ENCODE data around the gene TGM6. TPM values are rescaled to one million over a fixed set of nuclear protein-coding genes. Genes with fewer than 3 reads are reported as not detected.
"Not testable (repeated sequence)": the region's sequence is repeated elsewhere in the genome, so short reads cannot be mapped to it uniquely, and the experiment has no call there.

Gene TGM6
- total RNA-seq, 2 donors from 2014 or later, result not detected

DNA sequence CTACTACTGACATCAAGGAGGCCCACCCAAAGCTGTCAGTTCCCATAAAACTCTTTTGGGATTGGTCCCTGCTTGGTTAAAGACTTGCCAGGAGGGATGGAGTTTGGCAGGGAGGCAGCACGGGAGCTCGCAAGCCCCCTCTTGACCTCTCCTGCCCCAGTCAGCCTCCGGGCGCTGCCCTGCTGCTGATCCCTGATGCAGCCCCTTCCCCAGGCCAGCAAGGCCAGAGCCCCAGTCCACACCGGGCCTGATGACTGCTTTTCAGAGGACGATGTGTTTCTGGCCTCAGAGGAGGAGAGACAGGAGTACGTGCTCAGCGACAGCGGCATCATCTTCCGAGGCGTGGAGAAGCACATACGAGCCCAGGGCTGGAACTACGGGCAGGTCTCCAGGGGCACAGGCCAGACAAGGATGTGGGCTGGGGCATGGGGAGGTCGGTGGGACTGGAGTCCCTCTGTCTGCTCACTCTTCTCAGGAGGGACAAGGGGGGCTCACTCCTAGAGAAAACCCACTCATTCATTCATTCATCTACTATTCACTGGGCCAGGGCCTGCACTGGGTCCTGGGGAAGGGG, 15.6 kb downstream of the TGM6 start:
- Mint-ChIP-seq H3K36me3 (no peaks in the 10 kb centered on the region), H3K27ac (no peak overlapping the region), H3K27me3 (no peaks in the 10 kb centered on the region), H3K4me1 (ENCODE audit: low read depth in 2 of 2) (no peaks in the 10 kb centered on the region), H3K4me3 (no peak overlapping the region), H3K9me3 (no peaks in the 10 kb centered on the region)
- ATAC-seq (no peak), DNase-seq (ENCODE audit: low spot score) (no peak)

DNA sequence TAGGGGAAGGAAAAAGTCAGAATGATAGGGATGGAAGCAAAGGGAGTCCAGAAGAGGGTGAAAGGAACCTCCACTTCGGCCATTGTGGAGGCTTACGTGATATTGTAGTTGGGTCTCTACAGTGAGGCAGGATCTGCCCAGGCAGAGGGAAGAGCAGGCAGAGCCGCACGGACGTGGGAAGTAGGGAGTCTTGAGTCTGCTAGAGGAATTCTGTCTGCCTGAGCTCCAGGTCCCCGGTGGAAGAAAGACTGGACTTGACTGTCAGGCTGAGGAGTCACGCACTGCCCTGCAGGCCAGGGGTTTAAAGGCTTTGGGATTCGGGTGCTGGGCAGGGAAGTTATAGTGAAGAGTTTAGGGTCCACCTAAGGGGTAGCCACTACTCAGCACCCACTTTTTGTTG, 16.4 kb downstream of the TGM6 start:
- DNase-seq (ENCODE audit: low spot score), result no peak
- H3K27ac Mint-ChIP-seq, result no peak overlapping the region
- no peaks in the 10 kb centered on the region for H3K27me3 Mint-ChIP-seq

DNA sequence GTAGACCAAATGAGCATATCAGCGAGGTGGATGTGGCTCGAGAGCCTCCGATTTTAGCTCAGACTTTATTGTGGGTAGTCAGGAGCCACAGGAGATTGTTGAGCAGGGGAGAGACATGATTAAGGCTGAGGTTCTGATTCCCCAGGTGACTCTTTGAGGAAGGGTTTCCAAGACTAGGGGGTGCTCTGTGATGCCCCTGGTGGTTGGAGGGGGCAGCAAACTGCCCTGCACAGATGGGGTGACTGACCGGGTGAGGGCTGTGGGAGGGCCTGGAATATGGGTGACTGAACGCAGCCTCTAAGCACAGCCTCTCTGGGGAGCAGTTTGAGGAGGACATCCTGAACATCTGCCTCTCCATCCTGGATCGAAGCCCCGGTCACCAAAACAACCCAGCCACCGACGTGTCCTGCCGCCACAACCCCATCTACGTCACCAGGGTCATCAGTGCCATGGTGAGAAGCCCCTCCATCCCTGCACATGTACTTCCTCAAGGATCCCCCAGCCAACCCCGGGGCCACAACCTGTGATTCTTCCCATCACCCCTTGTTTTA, 17.0 kb downstream of the TGM6 start:
- ATAC-seq, result no peak
- no peaks in the 10 kb centered on the region for H3K27me3 Mint-ChIP-seq
- DNase-seq (ENCODE audit: low spot score), result no peak
- H3K4me1 Mint-ChIP-seq (ENCODE audit: low read depth in 2 of 2), result no peaks in the 10 kb centered on the region
- H3K36me3 Mint-ChIP-seq, result no peaks in the 10 kb centered on the region
- H3K9me3 Mint-ChIP-seq, result no peaks in the 10 kb centered on the region
- no peak overlapping the region for H3K4me3 Mint-ChIP-seq
- H3K27ac Mint-ChIP-seq, result no peak overlapping the region

More for the DNA sequence above, 16.4 kb downstream of the TGM6 start:
- Mint-ChIP-seq H3K9me3 (no peaks in the 10 kb centered on the region), H3K4me1 (ENCODE audit: low read depth in 2 of 2) (no peaks in the 10 kb centered on the region), H3K36me3 (no peaks in the 10 kb centered on the region), H3K4me3 (no peak overlapping the region)
- ATAC-seq, result no peak

DNA sequence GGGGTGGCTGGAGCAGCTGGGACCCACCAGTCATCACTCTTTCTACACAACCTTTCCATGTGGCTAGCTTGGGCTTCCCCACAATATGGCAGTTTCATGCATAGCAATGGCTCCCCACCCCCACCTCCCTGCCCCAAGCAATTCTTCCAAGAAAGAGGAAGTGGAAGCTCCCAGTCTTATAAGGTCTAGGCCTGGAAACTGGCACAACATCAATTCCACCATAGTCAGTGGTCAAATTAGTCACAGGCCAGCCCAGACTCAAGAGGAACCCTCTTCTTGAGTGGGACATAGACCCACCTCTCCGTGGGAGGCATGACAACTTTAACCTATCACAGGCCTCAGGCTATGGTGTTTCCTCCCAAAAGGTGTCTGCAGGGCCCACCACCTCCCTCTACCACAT, 17.7 kb downstream of the TGM6 start:
- Mint-ChIP-seq H3K36me3 (no peaks in the 10 kb centered on the region), H3K9me3 (no peaks in the 10 kb centered on the region), H3K27ac (no peak overlapping the region), H3K4me3 (no peak overlapping the region), H3K4me1 (ENCODE audit: low read depth in 2 of 2) (no peaks in the 10 kb centered on the region), H3K27me3 (peaks cover 0 to 3% of the 10 kb centered on the region in 2 donors)
- no peak for DNase-seq (ENCODE audit: low spot score)
- ATAC-seq, result no peak

DNA sequence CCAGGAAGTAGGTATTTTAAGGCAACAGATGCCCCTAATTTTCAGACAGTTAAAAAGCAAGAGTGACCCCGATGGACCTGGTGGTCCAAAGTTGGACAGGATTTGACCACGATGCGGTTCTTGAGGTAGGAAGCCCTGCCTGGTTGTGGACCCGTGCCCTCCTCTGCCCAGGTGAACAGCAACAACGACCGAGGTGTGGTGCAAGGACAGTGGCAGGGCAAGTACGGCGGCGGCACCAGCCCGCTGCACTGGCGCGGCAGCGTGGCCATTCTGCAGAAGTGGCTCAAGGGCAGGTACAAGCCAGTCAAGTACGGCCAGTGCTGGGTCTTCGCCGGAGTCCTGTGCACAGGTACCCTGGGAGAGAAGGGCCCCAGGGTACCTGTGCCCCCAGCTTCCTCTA, 18.7 kb downstream of the TGM6 start:
- H3K9me3 Mint-ChIP-seq, result no peaks in the 10 kb centered on the region

DNA sequence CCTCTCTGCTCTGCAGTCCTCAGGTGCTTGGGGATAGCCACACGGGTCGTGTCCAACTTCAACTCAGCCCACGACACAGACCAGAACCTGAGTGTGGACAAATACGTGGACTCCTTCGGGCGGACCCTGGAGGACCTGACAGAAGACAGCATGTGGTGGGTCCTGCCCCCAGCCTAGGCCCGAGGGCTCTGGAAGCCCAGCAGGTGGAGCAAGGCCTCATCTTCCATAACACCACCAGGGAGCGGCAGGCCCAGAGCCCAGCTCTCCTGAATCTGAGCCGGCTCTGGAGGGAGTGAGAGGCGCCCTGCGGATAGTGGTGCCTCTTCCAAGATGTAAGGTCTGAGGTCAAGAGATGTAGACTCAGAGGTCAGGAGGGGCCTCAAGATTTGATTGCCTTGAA, 19.6 kb downstream of the TGM6 start:
- no peaks in the 10 kb centered on the region for H3K36me3 Mint-ChIP-seq
- peaks cover 0 to 6% of the 10 kb centered on the region in 2 donors for H3K27me3 Mint-ChIP-seq
- no peak for DNase-seq (ENCODE audit: low spot score)
- no peak overlapping the region for H3K4me3 Mint-ChIP-seq
- H3K9me3 Mint-ChIP-seq, result no peaks in the 10 kb centered on the region
- H3K27ac Mint-ChIP-seq, result no peak overlapping the region
- H3K4me1 Mint-ChIP-seq (ENCODE audit: low read depth in 2 of 2), result no peaks in the 10 kb centered on the region
- peak; percentile 25 to 28 for ATAC-seq

More for the DNA sequence above, 18.7 kb downstream of the TGM6 start:
- no peak for ATAC-seq
- no peaks in the 10 kb centered on the region for H3K36me3 Mint-ChIP-seq
- no peak overlapping the region for H3K4me3 Mint-ChIP-seq
- H3K27me3 Mint-ChIP-seq, result peaks cover 0 to 5% of the 10 kb centered on the region in 2 donors
- DNase-seq (ENCODE audit: low spot score), result no peak
- no peak overlapping the region for H3K27ac Mint-ChIP-seq
- H3K4me1 Mint-ChIP-seq (ENCODE audit: low read depth in 2 of 2), result no peaks in the 10 kb centered on the region

DNA sequence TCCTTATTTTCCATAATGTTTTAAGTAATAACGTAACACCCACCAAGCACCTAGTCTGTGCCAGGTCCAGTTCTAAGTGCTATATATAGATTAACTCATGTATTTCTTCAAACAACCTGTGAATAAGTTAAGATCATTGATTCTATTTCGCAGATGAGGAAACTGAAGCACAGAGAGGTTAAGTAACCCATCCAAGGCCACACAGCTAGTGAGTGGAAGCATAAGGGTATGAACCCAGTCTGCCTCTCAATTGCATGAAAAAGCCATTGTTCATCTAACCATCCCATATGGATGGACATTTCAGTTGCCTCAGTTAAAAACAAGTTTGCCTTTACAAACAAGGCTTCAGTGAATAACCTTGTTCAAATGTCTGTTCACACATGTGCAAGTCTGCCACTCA, 20.8 kb downstream of the TGM6 start:
- Mint-ChIP-seq H3K27me3 (peaks cover 0 to 6% of the 10 kb centered on the region in 2 donors), H3K4me1 (ENCODE audit: low read depth in 2 of 2) (no peaks in the 10 kb centered on the region), H3K36me3 (no peaks in the 10 kb centered on the region), H3K9me3 (no peaks in the 10 kb centered on the region), H3K27ac (no peak overlapping the region), H3K4me3 (no peak overlapping the region)
- no peak for ATAC-seq
- no peak for DNase-seq (ENCODE audit: low spot score)

DNA sequence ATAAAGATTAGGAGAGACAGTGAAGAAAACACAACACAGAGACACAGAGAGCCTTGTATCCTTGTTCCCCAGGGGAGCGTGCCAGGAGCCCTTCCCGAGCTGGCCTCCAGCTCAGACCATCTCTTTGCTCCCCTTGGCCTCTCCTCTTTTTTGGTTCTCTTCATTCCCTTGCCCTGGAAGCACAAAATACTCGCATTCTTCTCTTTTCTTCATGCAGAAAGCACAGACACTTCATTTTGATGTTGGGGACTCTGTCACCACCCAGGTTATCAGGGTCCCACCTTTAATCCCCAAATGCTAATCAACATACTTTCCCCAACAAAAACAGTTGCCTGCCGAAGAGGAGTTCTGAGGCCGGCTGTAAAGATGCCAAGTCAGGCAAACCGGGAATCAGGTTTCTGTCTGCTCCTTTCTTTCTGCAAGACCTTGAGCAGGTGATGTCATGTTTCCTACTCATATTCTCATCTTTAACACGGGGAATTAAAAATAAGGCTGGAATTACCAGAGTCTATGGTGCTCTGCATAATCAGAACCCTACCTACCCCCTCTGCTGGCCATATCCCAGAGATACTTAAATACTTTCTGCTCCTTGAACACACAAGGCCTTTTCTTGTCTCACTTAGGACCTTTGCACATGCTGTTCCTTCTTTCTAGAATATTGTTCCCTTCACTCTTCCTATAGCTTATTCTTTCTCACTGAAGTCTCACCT, 21.7 kb downstream of the TGM6 start:
- no peak for ATAC-seq
- Mint-ChIP-seq H3K4me1 (ENCODE audit: low read depth in 2 of 2) (no peaks in the 10 kb centered on the region), H3K9me3 (no peaks in the 10 kb centered on the region), H3K4me3 (no peak overlapping the region), H3K36me3 (no peaks in the 10 kb centered on the region), H3K27me3 (peaks cover 0 to 6% of the 10 kb centered on the region in 2 donors), H3K27ac (no peak overlapping the region)
- no peak for DNase-seq (ENCODE audit: low spot score)

DNA sequence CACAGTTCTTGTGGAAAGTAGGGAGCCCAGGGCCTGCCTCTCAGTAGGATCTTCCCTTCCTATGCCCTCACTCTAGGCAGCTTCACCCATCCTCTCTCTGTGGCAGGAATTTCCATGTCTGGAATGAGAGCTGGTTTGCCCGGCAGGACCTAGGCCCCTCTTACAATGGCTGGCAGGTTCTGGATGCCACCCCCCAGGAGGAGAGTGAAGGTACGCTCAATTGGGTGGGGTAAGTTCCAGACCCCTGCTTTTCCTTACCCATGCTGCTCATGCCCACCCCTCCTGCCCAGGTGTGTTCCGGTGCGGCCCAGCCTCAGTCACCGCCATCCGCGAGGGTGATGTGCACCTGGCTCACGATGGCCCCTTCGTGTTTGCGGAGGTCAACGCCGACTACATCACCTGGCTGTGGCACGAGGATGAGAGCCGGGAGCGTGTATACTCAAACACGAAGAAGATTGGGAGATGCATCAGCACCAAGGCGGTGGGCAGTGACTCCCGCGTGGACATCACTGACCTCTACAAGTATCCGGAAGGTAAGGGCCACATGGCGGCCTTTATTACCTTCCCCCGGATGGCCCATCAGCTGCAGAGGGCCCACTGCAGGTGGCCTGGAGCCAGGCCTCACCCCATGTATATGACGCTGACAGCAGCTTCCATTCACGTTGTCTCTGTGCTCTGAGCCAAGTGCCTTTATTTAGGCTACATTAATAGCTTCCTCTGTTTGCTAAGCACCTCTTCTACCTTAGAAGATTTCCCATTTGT, 22.8 kb downstream of the TGM6 start:
- no peak overlapping the region for H3K27ac Mint-ChIP-seq
- peak in 1 of 2 donors; percentile 13 for ATAC-seq

DNA sequence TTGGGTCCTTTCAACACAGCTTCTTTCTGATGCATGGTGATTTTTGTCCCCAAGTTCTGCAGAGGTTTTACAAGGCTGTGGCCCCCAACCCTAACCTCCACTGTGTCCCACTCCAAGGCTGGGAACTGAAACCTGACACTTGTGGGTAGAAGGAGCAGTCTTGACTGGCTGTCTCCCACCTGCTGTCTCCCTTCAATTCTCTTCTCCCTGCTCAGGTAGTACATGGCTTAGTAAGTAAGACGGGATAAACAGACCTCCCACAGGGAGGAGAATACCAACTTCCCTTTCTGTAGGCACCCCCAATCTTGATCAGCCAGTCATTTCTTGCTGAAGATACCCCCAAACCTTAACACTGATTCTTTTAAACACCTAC, 25.0 kb downstream of the TGM6 start:
- Mint-ChIP-seq H3K36me3 (no peaks in the 10 kb centered on the region), H3K4me3 (no peak overlapping the region), H3K9me3 (no peaks in the 10 kb centered on the region), H3K27me3 (peaks cover 24 to 29% of the 10 kb centered on the region in 2 donors), H3K4me1 (ENCODE audit: low read depth in 2 of 2) (no peaks in the 10 kb centered on the region), H3K27ac (no peak overlapping the region)
- ATAC-seq, result no peak
- DNase-seq (ENCODE audit: low spot score), result no peak

More for the DNA sequence above, 22.8 kb downstream of the TGM6 start:
- Mint-ChIP-seq H3K9me3 (no peaks in the 10 kb centered on the region), H3K27me3 (peaks cover 8 to 10% of the 10 kb centered on the region in 2 donors), H3K4me3 (no peak overlapping the region), H3K36me3 (no peaks in the 10 kb centered on the region), H3K4me1 (ENCODE audit: low read depth in 2 of 2) (no peaks in the 10 kb centered on the region)
- no peak for DNase-seq (ENCODE audit: low spot score)

DNA sequence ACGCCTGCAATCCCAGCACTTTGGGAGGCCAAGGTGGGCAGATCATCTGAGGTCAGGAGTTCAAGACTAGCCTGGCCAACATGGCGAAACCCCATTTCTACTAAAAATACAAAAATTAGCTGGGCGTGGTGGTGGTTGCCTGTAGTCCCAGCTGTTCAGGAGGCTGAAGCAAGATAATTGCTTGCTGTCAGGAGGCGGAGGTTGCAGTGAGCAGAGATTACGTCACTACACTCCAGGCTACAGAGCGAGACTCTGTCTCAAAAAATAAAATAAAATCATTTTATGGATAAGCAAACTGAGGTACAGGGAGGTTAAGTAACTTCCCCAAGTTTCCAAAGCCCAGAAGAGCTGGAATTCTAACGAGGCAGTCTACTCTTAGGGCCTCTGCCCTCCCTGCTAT, 26.7 kb downstream of the TGM6 start:
- DNase-seq (ENCODE audit: low spot score); H3K9me3 Mint-ChIP-seq; H3K27ac Mint-ChIP-seq: not testable (repeated sequence)

DNA sequence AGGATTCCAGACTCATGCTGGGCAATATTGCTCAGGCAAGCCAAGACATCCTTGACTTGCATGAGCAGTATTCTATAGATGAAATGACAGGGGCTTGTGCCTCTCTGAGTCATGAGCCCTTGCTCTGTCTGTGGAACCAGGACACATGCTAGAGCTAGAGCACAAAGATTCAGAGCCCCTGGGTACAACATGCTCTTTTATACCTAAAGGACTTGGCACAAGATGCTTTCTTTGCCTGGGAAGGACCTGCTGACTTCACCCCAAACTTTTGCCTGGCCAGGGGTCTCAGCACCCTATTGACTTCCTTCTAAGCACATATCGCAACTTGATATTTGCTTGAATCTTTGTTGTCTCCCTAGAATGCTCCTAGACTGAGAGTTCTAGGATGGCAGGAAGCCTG, 27.4 kb downstream of the TGM6 start:
- ATAC-seq, result no peak
- Mint-ChIP-seq H3K9me3 (no peaks in the 10 kb centered on the region), H3K4me1 (ENCODE audit: low read depth in 2 of 2) (no peaks in the 10 kb centered on the region), H3K27ac (no peak overlapping the region), H3K27me3 (peaks cover 31 to 50% of the 10 kb centered on the region in 2 donors), H3K36me3 (no peaks in the 10 kb centered on the region), H3K4me3 (no peak overlapping the region)
- DNase-seq (ENCODE audit: low spot score), result no peak

More for the DNA sequence above, 26.7 kb downstream of the TGM6 start:
- not testable (repeated sequence) for H3K4me3 Mint-ChIP-seq; H3K4me1 Mint-ChIP-seq (ENCODE audit: low read depth in 2 of 2); H3K36me3 Mint-ChIP-seq; ATAC-seq
- peaks cover 33 to 46% of the 10 kb centered on the region in 2 donors for H3K27me3 Mint-ChIP-seq

DNA sequence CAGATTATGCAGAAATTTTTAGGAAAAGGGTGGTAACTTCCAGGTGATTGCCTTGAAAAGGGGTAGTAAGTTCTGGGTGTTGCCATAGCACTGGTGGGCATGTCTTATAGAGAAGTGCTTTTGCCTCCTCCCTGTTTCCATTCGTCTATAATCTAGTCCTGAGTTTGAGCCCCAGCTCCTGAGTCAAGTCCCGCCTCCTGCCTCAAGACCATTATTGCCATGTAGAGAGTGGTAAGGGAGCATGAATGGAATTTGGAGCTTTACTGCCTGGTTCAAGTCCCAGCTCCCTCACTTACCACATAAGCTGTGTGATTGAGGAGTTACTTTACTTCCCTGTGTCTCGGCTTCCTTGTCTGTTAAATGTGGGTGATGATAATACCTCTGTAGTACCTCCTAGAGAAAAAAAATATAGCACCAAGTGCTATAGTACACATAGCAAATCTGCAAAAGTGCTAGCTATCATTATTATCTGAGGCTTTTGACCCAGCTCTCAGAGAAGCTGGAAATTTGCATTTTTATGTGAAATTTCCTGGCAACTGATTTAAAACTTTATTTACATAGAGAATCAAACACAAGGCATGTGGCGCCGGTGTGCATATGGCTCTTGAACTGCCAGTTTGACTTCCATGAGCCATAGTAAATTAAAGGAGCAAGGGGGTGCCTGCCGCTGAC, 36.0 kb downstream of the TGM6 start:
- ATAC-seq (no peak), DNase-seq (ENCODE audit: low spot score) (no peak)
- Mint-ChIP-seq H3K27me3 (peaks cover 36 to 58% of the 10 kb centered on the region in 2 donors), H3K9me3 (no peaks in the 10 kb centered on the region), H3K4me3 (no peak overlapping the region), H3K4me1 (ENCODE audit: low read depth in 2 of 2) (no peaks in the 10 kb centered on the region), H3K36me3 (no peaks in the 10 kb centered on the region), H3K27ac (no peak overlapping the region)
